Heart left ventricle (tissue), 13 donors: ENCODE results near the gene NR3C1.

Source experiments
- CTCF ChIP-seq, 12 donors: fragments of 200-600 bp; sonication (generic) in 4 of 12; IDR thresholded peaks; one replicate each; pipeline versions ENCODE4 v1.5.0 to v1.8.0; 2018 to 2022; ENCODE audit warnings: antibody characterized with exemption in 12 of 12, mild to moderate bottlenecking in 5 of 12
- POLR2A ChIP-seq, 2 donors: fragments of 450-650 bp; IDR thresholded peaks; one replicate each; pipeline ENCODE4 v1.6.1; 2017; ENCODE audit warnings: antibody characterized with exemption in 2 of 2, mild to moderate bottlenecking in 2 of 2, moderate library complexity in 2 of 2
- donor health status: ischemic (EF 13 %, LVEDD 7.1; RV severe dilation, severe dysfunction).
- donor health status: DM: no; HTN: yes; CAD: no.
- donor health status: DM: no; HTN: no; CAD: no.
- donor health status: ischemic (EF 25% LVEDD 6.9; RV normal size, moderate dysfunction).
- donor health status: ischemic (EF 25% LVEDD 5.7; RV mildly dilated, moderate dysfunction).
- donor health status: ischemic (EF 35%, LVEDD 5.7; RV mildly dilated, moderate dysfunction).
- donor health status: nonischemic (EF 11% LVEDD 7.7; RV severe dilation, severe dysfunction).
- donor health status: DM: yes; HTN: yes; CAD: no.
- donor health status: PGD.
- donor health status: ischemic (EF 29% LVEDD 5.4; RV normal size, mild dysfunction).
- donor health status: nonischemic (EF 23%, LVEDD 6.1; RV moderate dilation, normal function).

- TF ChIP-seq CTCF (IDR thresholded peaks at IDR 0.05) = no peak
- no peak for TF ChIP-seq POLR2A (IDR thresholded peaks at IDR 0.05)
Observed at GRCh38 chr5:143400541-143401226, 2.8 kb downstream of the NR3C1 start.
